Endothelial cell of hepatic sinusoid (primary cell): Measurements from ENCODE around the gene TRNP1.
"Not testable (repeated sequence)": the region's sequence is repeated elsewhere in the genome, so short reads cannot be mapped to it uniquely, and the experiment has no call there.

Experiments used
- in situ Hi-C: cut with HindIII; loops from 2 replicates; pipeline ENCODE4 v1.10.0; 2017; ENCODE audit warnings: low sequenced_read_pairs

Gene TRNP1

GRCh38 chr1:26970810-26971209 lies 22.7 kb upstream of the TRNP1 start:
- in situ Hi-C loops: loop anchor here (25.0 kb wide), 1 partner anchor 266 kb away; the partner anchor contains the start of gene WDTC1

GRCh38 chr1:26971590-26971989 lies 21.9 kb upstream of the TRNP1 start:
- in situ Hi-C loops: loop anchor here (25.0 kb wide), 1 partner anchor 266 kb away; the partner anchor contains the start of gene WDTC1

GRCh38 chr1:26972390-26972789 lies 21.1 kb upstream of the TRNP1 start:
- in situ Hi-C loops: loop anchor here (25.0 kb wide), 1 partner anchor 265 kb away; the partner anchor contains the start of gene WDTC1

GRCh38 chr1:26972821-26973220 lies 20.7 kb upstream of the TRNP1 start:
- in situ Hi-C loops: loop anchor here (25.0 kb wide), 1 partner anchor 264 kb away; the partner anchor contains the start of gene WDTC1

GRCh38 chr1:26976621-26977510 lies 16.6 kb upstream of the TRNP1 start:
- in situ Hi-C loops: no loop called here

GRCh38 chr1:26978901-26979300 lies 14.6 kb upstream of the TRNP1 start:
- in situ Hi-C loops: no loop called here

- in situ Hi-C loops: no loop called here
These were observed 12.2 kb upstream of the TRNP1 start for GRCh38 chr1:26981146-26981846.

GRCh38 chr1:26983863-26984262 lies 9.6 kb upstream of the TRNP1 start:
- in situ Hi-C loops: no loop called here

- in situ Hi-C loops: no loop called here
These were observed 9.2 kb upstream of the TRNP1 start for GRCh38 chr1:26984291-26984690.

- in situ Hi-C loops: no loop called here
These were observed 6.8 kb upstream of the TRNP1 start for GRCh38 chr1:26986658-26987057.

GRCh38 chr1:26989403-26990109 lies 3.9 kb upstream of the TRNP1 start:
- in situ Hi-C loops: not testable (repeated sequence)

GRCh38 chr1:26991310-26992116 lies 2.0 kb upstream of the TRNP1 start:
- in situ Hi-C loops: no loop called here

GRCh38 chr1:26994020-26994786 lies 711 bp downstream of the TRNP1 start:
- in situ Hi-C loops: no loop called here

- in situ Hi-C loops: loop anchor here (5.0 kb wide), 1 partner anchor 42 kb away; no protein-coding TSS in a partner anchor
These were observed 1.5 kb downstream of the TRNP1 start for GRCh38 chr1:26994787-26995517.

- in situ Hi-C loops: loop anchor here (5.0 kb wide), 1 partner anchor 41 kb away; no protein-coding TSS in a partner anchor
These were observed 2.5 kb downstream of the TRNP1 start for GRCh38 chr1:26996024-26996423.

- in situ Hi-C loops: loop anchor here (5.0 kb wide), 1 partner anchor 41 kb away; no protein-coding TSS in a partner anchor
These were observed 3.2 kb downstream of the TRNP1 start for GRCh38 chr1:26996665-26997064.

GRCh38 chr1:26998429-26999300 lies 5.2 kb downstream of the TRNP1 start:
- in situ Hi-C loops: loop anchor here (5.0 kb wide), 1 partner anchor 39 kb away; no protein-coding TSS in a partner anchor
